ENCODE measurements around the gene MYORG.
A peak's percentile ranks its signal among the peaks of the same experiment; 100 is the strongest.

Gene MYORG

GRCh38 chr9:34384368-34385165 is 7.9 kb upstream of the MYORG start:
- DNase-seq (ENCODE audit: low read depth in 2 of 2) = no peak

- DNase-seq (ENCODE audit: low read depth in 2 of 2) = no peak
These were observed 7.2 kb upstream of the MYORG start for GRCh38 chr9:34383904-34384303.

GRCh38 chr9:34382879-34383278 is 6.2 kb upstream of the MYORG start:
- DNase-seq (ENCODE audit: low read depth in 2 of 2) = no peak

DNA sequence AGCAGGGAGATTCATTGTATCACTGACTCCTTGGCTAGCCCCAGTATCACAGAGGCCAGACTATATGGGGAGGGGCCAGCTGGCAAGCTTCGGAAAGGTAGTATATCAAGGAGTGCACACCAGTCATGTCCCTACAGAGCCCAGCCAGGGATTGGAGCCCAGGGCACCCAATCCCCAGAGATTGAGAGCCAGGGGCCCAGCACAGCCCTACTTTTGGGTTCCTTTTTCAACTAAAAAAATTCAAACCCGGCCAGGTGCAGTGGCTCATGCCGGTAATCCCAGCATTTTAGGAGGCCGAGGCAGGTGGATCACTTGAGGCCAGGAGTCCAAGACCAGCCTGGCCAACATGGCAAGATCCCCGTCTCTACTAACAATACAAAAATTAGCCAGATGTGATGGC is 5.4 kb upstream of the MYORG start:
- no peak for DNase-seq (ENCODE audit: low read depth in 2 of 2)

DNA sequence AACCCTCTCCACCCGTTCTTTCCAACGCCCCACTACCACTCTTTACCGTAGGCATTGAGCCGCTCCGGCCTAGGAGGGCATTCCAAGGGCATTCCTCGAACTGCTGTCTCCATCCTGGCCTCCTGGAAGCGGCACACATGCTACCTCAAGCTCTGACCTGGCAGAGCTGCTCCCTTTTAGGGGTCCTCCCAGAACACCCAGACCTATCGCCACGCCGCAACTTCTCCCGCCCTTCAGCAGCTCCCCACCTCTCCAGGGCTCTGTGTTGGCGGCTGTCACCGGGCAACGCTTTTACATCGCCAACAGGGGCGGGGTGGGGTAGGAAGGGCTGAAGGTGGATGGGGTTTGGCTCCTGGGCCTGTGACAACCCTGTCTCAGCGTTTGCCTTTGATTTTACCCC is 4.6 kb upstream of the MYORG start:
- DNase-seq (ENCODE audit: low read depth in 2 of 2) = no peak

- DNase-seq (ENCODE audit: low read depth in 2 of 2) = peak; percentile 64 to 73
These were observed 4.0 kb upstream of the MYORG start for GRCh38 chr9:34380511-34381315.

DNA sequence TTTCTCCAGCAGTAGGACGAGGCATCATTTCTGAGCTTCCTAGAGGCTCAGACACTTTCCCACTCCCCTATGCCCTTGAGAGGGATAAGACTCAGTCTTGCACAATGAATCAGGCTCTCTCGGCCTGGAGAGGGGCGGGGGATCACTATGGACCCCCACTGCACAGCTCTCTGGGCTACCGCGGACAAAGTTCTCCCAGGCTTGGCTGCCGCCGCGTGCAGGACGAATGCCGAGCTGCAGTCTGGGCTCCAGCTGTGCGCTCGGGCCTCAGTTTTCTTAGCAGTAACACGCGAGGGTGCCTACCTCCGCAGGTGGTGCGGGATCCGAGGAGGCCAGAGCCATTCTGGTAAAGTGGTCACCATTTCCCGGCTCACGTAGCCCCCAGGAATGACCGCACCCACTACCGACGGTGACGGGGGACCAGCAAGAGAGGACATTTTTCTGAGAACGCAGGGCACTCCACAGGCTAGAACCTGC is 3.4 kb upstream of the MYORG start:
- no peak for DNase-seq (ENCODE audit: low read depth in 2 of 2)

DNA sequence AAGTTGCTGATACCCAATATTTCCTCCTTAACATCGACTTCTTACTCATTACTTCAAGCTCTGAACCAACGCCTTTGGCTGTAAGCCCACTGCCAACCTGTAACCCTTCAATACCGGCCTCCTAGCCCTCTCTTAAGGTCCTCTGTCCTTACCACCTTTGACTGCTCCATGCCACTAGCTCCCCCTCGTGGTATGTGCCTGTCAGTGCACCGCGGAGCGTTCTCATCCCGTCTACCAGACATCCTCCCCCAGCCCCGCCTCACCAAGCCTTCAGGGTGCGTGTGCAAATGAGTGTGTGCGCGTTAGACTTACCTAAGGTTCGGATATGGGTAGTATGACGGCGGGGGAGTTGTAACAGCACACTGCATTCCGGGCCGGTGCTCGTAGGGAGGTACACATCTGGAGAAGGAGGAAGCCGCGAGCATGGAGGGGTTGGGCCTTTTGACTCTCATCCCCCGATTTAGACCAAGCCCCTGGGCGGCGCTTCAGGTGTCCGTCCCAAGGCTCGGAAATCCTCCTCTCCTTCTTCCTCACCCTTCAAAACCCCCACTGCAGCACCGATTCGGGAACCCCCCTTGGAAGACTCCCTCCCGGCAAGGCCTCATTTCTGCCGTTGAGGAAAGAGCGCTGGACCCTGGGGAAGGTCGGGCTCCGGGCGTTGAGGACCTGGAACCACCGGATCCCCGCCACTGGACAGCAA is 2.8 kb upstream of the MYORG start:
- peak; percentile 81 to 91 for DNase-seq (ENCODE audit: low read depth in 2 of 2)

DNA sequence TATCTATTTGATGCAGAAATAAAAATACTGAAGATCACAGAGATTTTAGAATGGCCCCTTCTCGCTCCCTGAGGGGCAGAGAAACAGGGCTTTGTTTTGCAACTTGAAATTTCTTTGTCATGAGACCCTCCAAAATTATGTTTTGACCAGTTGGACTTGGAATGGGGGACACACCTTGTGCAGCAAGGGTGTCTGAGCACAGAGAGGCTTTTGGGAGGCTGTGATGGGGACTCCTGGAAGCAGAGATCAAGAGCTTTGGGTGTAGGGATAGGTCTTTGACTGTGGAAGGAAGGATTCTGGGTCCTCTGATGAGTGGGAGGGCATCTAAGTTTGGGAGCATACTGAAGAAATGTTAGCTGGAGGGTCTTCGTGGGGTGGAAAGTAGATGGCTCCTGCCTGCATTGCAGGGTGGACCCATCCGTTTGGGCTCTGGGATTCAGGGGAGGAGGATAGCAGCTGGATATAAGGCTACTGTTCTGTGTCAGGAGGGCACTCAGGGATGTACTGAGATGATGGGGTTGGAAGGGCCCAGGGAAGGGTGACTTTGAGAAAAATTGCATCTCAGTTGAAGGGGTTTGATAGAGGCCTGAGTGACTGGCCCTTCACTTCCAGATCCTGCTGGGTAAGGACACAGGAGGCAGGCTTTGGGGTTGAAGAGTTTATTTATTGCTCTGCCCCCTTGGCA is 1.8 kb upstream of the MYORG start:
- no peak for DNase-seq (ENCODE audit: low read depth in 2 of 2)

DNA sequence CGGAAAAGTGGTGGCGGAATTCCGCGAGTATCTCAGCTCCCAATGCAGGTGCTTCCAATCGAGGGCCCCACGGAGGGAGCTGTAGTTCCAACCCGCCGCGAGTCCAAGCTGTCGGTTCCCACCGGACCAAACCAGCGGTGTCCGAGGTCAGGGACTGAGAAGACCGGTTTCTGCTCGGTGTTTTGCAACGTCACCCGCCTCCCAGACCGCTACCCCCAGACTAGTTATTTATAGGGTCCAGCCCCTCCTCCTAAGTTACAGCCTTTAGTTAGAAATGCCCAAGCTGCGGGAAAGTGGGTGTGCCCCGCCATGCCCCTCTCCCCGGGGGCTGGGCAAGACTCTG is 677 bp upstream of the MYORG start:
- DNase-seq (ENCODE audit: low read depth in 2 of 2) = no peak

DNA sequence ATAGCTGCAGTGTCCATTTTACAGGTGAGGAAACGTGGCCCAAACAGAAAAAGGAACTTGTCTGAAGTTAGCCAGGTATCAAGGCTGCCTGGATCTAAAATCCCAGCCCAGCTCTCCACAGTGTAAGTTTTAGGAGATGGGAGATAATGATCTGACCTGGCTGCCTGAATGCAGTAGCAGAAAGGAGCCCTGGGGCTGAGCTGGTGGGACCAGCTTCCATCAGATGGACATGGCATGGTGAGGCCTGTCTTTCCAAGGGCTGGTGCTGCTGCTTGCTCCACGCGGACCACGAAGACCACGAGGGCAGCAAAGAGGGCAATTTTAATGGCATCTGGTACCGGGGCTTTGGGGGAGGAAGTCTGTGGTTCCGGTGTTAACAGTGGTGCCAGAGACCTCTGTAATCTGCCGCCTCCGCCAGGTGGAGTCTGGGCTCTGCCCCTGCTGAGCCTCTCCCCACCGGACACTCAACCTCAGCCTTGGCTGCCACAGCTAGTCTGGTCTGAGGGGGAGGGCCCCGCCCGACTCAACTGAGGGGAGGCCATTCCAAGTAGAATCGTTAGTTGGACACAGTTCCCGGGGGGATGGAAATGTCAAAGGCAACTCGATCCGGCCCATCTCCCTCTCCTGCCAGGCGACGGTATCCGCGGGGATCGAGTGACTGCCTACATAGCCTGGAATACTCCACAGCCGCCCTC is 650 bp downstream of the MYORG start:
- peak in 1 of 2 experiments; percentile 17 for DNase-seq (ENCODE audit: low read depth in 2 of 2)

- no peak for DNase-seq (ENCODE audit: low read depth in 2 of 2)
These were observed 1.7 kb downstream of the MYORG start for GRCh38 chr9:34374905-34375552.

DNA sequence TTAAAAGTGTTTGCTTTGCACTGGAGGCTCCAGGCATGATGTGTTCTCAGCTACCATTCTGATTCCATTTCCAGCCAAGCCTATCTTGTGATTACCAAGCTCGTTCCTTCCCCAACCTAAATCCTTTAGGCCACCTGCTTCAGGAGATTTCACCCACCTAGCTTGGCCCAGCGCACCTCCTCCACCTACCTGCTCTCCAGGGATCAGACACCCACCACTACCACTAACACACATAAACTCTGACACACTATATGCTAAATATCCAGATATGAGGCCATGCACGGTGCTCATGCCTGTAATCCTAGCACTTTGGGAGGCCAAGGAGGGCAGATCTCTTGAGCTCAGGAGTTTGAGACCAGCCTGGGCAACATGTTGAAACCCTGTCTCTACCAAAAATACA is 2.4 kb downstream of the MYORG start:
- no peak for DNase-seq (ENCODE audit: low read depth in 2 of 2)

DNA sequence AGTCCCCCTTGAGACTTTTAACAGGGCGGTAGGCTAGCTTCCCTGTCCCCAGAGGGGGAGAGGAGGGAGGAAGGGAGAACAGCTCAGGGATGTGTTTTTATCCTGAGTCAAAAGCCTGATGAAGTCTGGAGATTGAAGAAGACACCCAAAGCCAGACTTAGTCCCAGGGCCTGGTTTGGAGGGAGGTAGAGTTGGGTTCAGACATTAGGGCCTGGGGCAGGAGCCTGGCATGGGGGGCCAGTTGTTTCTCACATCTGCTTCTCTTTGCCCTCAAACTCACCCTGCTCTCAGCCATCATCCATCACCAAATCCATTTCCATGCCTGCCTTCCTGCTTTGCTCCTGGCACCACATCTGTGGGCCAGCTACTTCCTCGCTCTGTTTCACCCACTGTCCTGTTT is 2.9 kb downstream of the MYORG start:
- DNase-seq (ENCODE audit: low read depth in 2 of 2) = no peak

DNA sequence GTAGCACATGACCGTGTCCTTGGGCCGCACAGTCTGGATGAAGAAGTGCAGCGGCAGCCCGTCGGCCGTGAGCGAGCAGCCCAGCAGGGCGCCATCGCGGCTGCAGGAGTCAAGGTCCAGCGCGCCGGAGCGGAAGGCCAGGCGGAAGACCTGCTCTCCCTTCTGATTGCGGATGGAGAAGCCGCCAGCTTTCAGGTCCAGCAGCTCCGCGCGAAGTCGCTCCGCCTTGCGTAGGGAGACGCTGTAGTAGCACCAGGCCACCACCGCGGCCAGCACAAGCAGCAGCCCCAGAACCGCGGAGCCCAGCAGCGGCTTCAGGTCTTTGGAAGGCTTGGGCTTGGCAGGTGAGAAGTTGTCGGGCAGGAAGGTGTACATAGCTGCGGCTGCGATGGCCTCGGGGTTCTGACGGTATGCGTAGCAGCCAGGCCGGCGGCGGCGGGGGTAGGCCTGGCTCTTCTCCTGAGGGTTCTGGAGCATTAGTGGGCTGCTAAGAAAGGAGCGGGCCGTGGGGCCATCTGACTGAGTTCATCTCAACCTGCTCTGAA is 4.2 kb downstream of the MYORG start:
- DNase-seq (ENCODE audit: low read depth in 2 of 2) = no peak

DNA sequence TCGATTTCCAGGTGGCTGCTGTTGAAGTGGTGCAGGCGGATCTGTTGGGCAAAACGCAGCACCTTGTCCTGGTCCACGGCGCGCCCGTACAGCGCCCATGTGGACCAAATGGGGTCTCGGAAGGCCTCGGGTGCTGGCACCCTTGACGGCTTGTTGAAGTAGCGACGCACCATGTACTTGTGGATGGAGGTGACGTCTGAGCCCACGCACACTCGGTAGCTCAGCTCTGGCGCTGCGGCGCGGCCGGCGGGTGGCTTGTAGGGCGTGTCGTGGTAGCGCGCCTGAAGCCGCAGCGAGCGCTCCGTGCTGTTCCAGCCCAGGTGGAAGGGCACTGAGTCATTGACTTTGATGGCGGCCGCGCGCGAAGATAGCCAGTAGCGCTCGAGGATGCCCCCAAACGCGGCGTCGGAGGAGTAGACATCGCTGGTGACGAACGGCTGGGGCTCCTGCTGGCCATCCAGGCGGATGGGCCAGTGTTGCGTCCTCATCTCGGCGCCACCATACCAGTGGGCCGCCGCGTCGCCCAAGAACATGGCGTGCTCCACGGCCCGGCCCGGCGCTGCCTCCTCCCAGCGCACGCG is 4.7 kb downstream of the MYORG start:
- no peak for DNase-seq (ENCODE audit: low read depth in 2 of 2)

- no peak for DNase-seq (ENCODE audit: low read depth in 2 of 2)
These were observed 5.5 kb downstream of the MYORG start for GRCh38 chr9:34370970-34371880.

GRCh38 chr9:34370335-34370969 is 6.2 kb downstream of the MYORG start:
- no peak for DNase-seq (ENCODE audit: low read depth in 2 of 2)

DNA sequence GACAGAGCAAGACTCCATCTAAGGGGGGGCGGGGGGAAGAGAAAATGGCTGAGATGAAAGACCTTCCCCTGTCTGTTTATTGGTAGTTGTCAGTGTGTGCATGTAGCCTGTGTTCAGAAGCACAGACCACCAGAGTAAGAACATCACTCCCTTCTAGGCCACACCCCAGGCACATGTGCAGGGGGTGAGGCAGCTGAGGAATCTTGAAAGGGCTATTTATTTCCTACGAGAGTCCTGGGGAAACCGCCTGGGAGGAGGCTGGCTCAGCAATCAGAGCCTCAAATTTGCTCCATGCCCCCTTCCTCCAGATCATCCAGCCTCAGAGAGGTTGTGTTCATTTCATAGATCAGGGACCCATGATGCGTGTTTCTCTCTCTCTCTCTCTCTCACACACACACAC is 7.1 kb downstream of the MYORG start:
- DNase-seq (ENCODE audit: low read depth in 2 of 2) = no peak
